Fibroblast of lung (primary cell): ENCODE data around the gene PKIB.

ENCODE experiments used
- EZH2 ChIP-seq: IDR thresholded peaks from 2 replicates; pipeline ENCODE4 v1.5.1; 2012; ENCODE audit warnings: low read length, control low read depth, mild to moderate bottlenecking; ENCODE audit errors: missing control alignments
- TF ChIP-seq, protein P1 (sequence below), 2 donors: IDR thresholded peaks in 1 of 2; conservative IDR thresholded peaks in 1 of 2; 1 replicate in 1 of 2; 2 replicates in 1 of 2; pipeline ENCODE4 v1.5.1; 2011 to 2012; ENCODE audit warnings: low read length in 2 of 2, control low read depth in 1 of 2, inconsistent platforms in 1 of 2, low read depth in 1 of 2, mild to moderate bottlenecking in 1 of 2

GRCh38 chr6:122730775-122731386 lies 120.7 kb downstream of the PKIB start:
- TF ChIP-seq, protein P1, sequence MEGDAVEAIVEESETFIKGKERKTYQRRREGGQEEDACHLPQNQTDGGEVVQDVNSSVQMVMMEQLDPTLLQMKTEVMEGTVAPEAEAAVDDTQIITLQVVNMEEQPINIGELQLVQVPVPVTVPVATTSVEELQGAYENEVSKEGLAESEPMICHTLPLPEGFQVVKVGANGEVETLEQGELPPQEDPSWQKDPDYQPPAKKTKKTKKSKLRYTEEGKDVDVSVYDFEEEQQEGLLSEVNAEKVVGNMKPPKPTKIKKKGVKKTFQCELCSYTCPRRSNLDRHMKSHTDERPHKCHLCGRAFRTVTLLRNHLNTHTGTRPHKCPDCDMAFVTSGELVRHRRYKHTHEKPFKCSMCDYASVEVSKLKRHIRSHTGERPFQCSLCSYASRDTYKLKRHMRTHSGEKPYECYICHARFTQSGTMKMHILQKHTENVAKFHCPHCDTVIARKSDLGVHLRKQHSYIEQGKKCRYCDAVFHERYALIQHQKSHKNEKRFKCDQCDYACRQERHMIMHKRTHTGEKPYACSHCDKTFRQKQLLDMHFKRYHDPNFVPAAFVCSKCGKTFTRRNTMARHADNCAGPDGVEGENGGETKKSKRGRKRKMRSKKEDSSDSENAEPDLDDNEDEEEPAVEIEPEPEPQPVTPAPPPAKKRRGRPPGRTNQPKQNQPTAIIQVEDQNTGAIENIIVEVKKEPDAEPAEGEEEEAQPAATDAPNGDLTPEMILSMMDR (conservative IDR thresholded peaks at IDR 0.05 in 1 of 2, IDR thresholded peaks at IDR 0.05 in 1 of 2; ENCODE audit: low read depth in 1 of 2, low read length in 2 of 2): peak; percentile 67 to 91
- no peak for TF ChIP-seq EZH2
